Measurements from ENCODE around the gene SUPT6H. TPM values are rescaled to one million over a fixed set of nuclear protein-coding genes. Genes with fewer than 3 reads are reported as not detected.

The SUPT6H gene
- total and polyA plus RNA-seq, 2 donors (not counting 3 experiments of a cell fraction or from before 2014, with no cell fraction given) = 33.9 to 79.2 TPM

- dilution Hi-C loops (cut with MboI; ENCODE audit: extremely low pct_ligation_motif_present, low sequenced_read_pairs) = no loop called here
- intact Hi-C loops (cut with micrococcal nuclease) = no loop called here
- Histone ChIP-seq H3K27ac (ENCODE audit: insufficient read depth, low read depth, low read length) (no peak overlapping the region), H3K9me1 (replicated peaks; ENCODE audit: control insufficient read depth, extremely low read depth, insufficient read depth, low read length) (no peaks in the 10 kb centered on the region), H2AFZ (ENCODE audit: low read depth, low read length) (no peak overlapping the region), H4K20me1 (replicated peaks; ENCODE audit: control insufficient read depth, extremely low read depth, insufficient read depth, low read length) (no peaks in the 10 kb centered on the region), H3K79me2 (ENCODE audit: control insufficient read depth, insufficient read depth, low read length) (no peaks in the 10 kb centered on the region), H3K27me3 (ENCODE audit: control insufficient read depth in 2 of 2, insufficient read depth in 2 of 2, low read length in 2 of 2) (no peaks in the 10 kb centered on the region), H3K9ac (replicated peaks; ENCODE audit: extremely low read depth, insufficient read depth, low read length) (no peak overlapping the region), H3K4me1 (ENCODE audit: control insufficient read depth, extremely low read depth, insufficient read depth, low read length) (no peaks in the 10 kb centered on the region), H3K36me3 (ENCODE audit: control insufficient read depth in 2 of 2, extremely low read depth in 1 of 2, insufficient read depth in 2 of 2, low read length in 2 of 2) (peaks cover 38 to 59% of the 10 kb centered on the region in 2 experiments), H3K9me3 (replicated peaks; ENCODE audit: control insufficient read depth, insufficient read depth, low read length) (no peaks in the 10 kb centered on the region), H3K4me3 (replicated peaks in 1 of 3; ENCODE audit: insufficient read depth in 1 of 3, low read depth in 1 of 3, low read length in 3 of 3) (no peak overlapping the region), H3K4me2 (ENCODE audit: insufficient read depth, low read length) (no peak overlapping the region)
- BruUV-seq (replicated peaks) = no TSS peak
- DNase-seq (ENCODE audit: low read depth, low spot score) (no peak), FAIRE-seq (no peak)
- TF ChIP-seq POLR2A (IDR thresholded peaks at IDR 0.05; ENCODE audit: low read depth, low read length) (no peak), MAX (IDR thresholded peaks at IDR 0.05; ENCODE audit: insufficient read depth, insufficient read length) (no peak), JUN (IDR thresholded peaks at IDR 0.05; ENCODE audit: borderline replicate concordance, insufficient read depth, insufficient read length, low read depth) (no peak), MYC (IDR thresholded peaks at IDR 0.05; ENCODE audit: low read depth, low read length) (no peak), GATA2 (IDR thresholded peaks at IDR 0.05; ENCODE audit: insufficient read depth, insufficient read length, low read depth, low read length) (no peak), FOS (IDR thresholded peaks at IDR 0.05; ENCODE audit: borderline replicate concordance, insufficient read depth, low read length) (no peak), CTCF (IDR thresholded peaks at IDR 0.05; ENCODE audit: extremely low read depth in 1 of 2, insufficient read depth in 1 of 2, low read depth in 1 of 2, low read length in 2 of 2) (no peak), EZH2 (IDR thresholded peaks at IDR 0.05; ENCODE audit: borderline replicate concordance, low read depth, low read length, severe bottlenecking) (no peak), POLR2AphosphoS5 (IDR thresholded peaks at IDR 0.05; ENCODE audit: insufficient read depth, low read depth, low read length) (no peak)
- POLR2A ChIA-PET = no interaction called here
- CTCF ChIA-PET = interaction anchor here (0.6 to 1.2 kb wide), 3 partner anchors 9 to 136 kb away, joined by 3 to 5 read pairs (median 3); no protein-coding TSS in a partner anchor
These were observed 27.0 kb downstream of the SUPT6H start for GRCh38 chr17:28689011-28689410.

Measured in endothelial cell of umbilical vein (primary cell).